PC-9 (cell line): ENCODE results near the gene KIR3DL3. TPM values are rescaled to one million over a fixed set of nuclear protein-coding genes. Genes with fewer than 3 reads are reported as not detected.
"Not testable (repeated sequence)": the region's sequence is repeated elsewhere in the genome, so short reads cannot be mapped to it uniquely, and the experiment has no call there.

Experiments used
- BruUV-seq: library from RNA; stranded (reverse); fragments of 400-500 nt; replicated peaks from 2 replicates; lab custom pipeline; 2021; lab: Mats Ljungman, UMichigan
- CTCF ChIA-PET: fragments of 300-600 bp; sonication (Branson Sonifier 250); formaldehyde crosslinking; loops from one replicate; lab custom pipeline; 2022; ENCODE audit warnings: antibody characterized with exemption; lab: Charles Lee
- POLR2A ChIA-PET: fragments of 300-600 bp; sonication (Branson Sonifier 250); formaldehyde crosslinking; loops from one replicate; lab custom pipeline; 2022; ENCODE audit warnings: antibody characterized with exemption; ENCODE audit not compliant: unreplicated experiment; lab: Charles Lee
- DNase-seq, 2 experiments: peaks; one replicate each; pipeline versions ENCODE4 v3.0.0 to v3.0.0-alpha.2; 2015 to 2022; ENCODE audit warnings: mixed read lengths in 1 of 2
- H2AFZ ChIP-seq: fragments of 200-600 bp; sonication (generic); 2 replicates; pipeline ENCODE4 v1.8.1; 2017; ENCODE audit warnings: antibody characterized with exemption
- H3F3A ChIP-seq: fragments of 200-600 bp; sonication (generic); 2 replicates; pipeline ENCODE4 v1.8.1; 2017; ENCODE audit warnings: antibody characterized with exemption, mild to moderate bottlenecking, low read depth; ENCODE audit not compliant: insufficient read depth
- H3K27ac ChIP-seq: fragments of 200-600 bp; sonication (generic); 2 replicates; pipeline ENCODE4 v1.6.1; 2016; ENCODE audit warnings: mixed run types
- H3K27me3 ChIP-seq: fragments of 200-600 bp; sonication (generic); 2 replicates; pipeline ENCODE4 v1.6.1; 2016; ENCODE audit warnings: low read depth, mixed run types; ENCODE audit not compliant: insufficient read depth
- H3K36me3 ChIP-seq: fragments of 200-600 bp; sonication (generic); 2 replicates; pipeline ENCODE4 v1.6.1; 2016; ENCODE audit warnings: low read depth, mixed run types
- H3K4me1 ChIP-seq: fragments of 200-600 bp; sonication (generic); replicated peaks from 2 replicates; pipeline ENCODE4 v1.6.1; 2016; ENCODE audit warnings: mixed run types; ENCODE audit not compliant: insufficient read depth
- H3K4me2 ChIP-seq: fragments of 200-600 bp; sonication (generic); 2 replicates; pipeline ENCODE4 v1.6.1; 2017; ENCODE audit warnings: mixed run types
- H3K4me3 ChIP-seq: fragments of 200-600 bp; sonication (generic); 2 replicates; pipeline ENCODE4 v1.6.1; 2016; ENCODE audit warnings: mixed run types
- H3K79me2 ChIP-seq: fragments of 200-600 bp; sonication (generic); 2 replicates; pipeline ENCODE4 v1.6.1; 2017; ENCODE audit warnings: low read depth, mixed run types
- H3K9me2 ChIP-seq: fragments of 200-600 bp; sonication (generic); 2 replicates; pipeline ENCODE4 v1.8.1; 2017; ENCODE audit warnings: mild to moderate bottlenecking; ENCODE audit not compliant: insufficient read depth
- H3K9me3 ChIP-seq: fragments of 200-600 bp; sonication (generic); 2 replicates; pipeline ENCODE4 v1.8.1; 2016; ENCODE audit warnings: low read depth; ENCODE audit not compliant: insufficient read depth
- H4K20me1 ChIP-seq: fragments of 200-600 bp; sonication (generic); 2 replicates; pipeline ENCODE4 v1.8.1; 2017; ENCODE audit not compliant: insufficient read depth
- intact Hi-C: fragments of 100-400 bp; cut with micrococcal nuclease; formaldehyde crosslinking; loops from one replicate; pipeline ENCODE4 v1.10.0; 2022; ENCODE audit not compliant: unreplicated experiment
- total RNA-seq: library from RNA; stranded (reverse); gene quantifications from 2 replicates; pipeline ENCODE4 v1.2.3, GENCODE V29; 2021

Gene KIR3DL3
- total RNA-seq, 1 experiment from 2014 or later, result not detected

DNA sequence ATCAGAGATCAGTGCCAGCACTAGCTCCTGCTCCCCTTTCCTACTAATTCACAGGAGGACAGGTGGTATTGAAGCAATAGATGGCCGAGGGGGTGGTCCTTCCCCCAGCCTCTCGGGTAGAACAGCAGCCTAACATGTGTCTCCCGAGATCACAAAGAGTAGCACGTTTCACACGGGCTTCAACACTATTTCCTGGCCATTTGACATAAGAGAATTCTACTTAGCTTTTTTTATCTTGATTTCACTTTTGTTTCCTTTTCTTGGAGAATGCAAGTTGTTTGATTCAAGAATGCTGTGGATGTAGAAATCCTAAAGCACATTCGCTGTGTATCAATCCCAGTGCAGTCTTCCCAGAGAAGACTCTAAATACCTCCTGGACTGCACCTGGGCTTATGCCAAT lies 26.0 kb downstream of the KIR3DL3 start:
- DNase-seq, H3K9me3 ChIP-seq, intact Hi-C loops, CTCF ChIA-PET, H3K4me2 ChIP-seq, H3K4me1 ChIP-seq, BruUV-seq, H4K20me1 ChIP-seq, POLR2A ChIA-PET, H3F3A ChIP-seq, H3K27ac ChIP-seq, H3K9me2 ChIP-seq, H3K36me3 ChIP-seq, H3K4me3 ChIP-seq, H2AFZ ChIP-seq, H3K79me2 ChIP-seq: not testable (repeated sequence)
- peaks cover 36% of the 10 kb centered on the region for H3K27me3 ChIP-seq

DNA sequence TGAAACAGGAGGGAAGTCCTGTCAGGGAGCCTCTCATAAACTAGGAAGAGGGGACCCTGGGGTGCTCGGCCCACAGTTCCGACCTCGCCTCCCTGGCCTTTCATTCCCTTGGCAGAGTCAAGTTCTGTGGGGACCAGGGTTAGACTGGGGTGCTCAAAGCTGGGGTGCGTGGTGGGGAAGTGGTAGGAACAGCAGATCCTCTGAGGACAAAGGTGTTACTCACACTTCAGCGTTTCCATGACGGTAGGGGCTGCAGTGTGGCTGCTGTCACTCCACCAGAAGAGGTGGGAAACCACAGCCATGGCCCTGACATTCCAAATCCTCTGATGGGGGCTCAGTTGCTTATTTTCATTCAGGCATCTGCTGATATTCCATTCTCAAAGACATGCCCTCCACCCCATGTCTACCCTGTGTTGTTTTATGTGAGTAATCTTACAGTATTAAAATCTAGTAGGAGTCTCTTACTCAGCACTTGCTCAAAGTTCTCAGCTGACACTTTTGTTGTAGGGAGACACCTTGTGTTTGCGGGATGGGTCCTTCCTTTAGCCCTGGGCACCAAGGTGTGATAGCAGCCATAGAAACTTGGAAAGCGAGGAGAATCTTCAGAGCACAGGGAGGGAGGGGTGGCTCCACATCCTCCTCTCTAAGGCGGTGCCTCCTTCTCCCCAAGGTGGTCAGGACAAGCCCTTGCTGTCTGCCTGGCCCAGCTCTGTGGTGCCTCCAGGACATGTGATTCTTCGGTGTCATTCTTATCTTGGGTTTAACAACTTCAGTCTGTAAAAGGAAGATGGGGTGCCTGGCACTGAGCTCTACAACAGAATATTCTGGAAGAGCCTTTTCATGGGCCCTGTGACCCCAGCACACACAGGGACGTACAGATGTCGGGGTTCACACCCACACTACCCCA lies 32.2 kb downstream of the KIR3DL3 start:
- POLR2A ChIA-PET, result not testable (repeated sequence)

DNA sequence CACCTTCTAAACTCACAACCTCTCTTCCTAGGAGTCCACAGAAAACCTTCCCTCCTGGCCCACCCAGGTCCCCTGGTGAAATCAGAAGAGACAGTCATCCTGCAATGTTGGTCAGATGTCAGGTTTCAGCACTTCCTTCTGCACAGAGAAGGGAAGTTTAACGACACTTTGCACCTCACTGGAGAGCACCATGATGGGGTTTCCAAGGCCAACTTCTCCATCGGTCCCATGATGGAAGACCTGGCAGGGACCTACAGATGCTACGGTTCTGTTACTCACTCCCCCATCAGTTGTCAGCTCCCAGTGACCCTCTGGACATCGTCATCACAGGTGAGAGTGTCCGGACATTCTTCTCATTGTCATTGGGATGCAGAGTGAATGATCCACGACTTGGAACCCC lies 34.3 kb downstream of the KIR3DL3 start:
- H2AFZ ChIP-seq, H4K20me1 ChIP-seq, H3F3A ChIP-seq, H3K4me3 ChIP-seq, CTCF ChIA-PET, H3K27ac ChIP-seq, H3K4me2 ChIP-seq, H3K36me3 ChIP-seq, H3K9me2 ChIP-seq, intact Hi-C loops, POLR2A ChIA-PET, H3K79me2 ChIP-seq, H3K9me3 ChIP-seq, BruUV-seq, H3K4me1 ChIP-seq, DNase-seq: not testable (repeated sequence)
- H3K27me3 ChIP-seq, result peaks cover 18% of the 10 kb centered on the region

More for the DNA sequence above, 32.2 kb downstream of the KIR3DL3 start:
- intact Hi-C loops, H3K27me3 ChIP-seq, CTCF ChIA-PET, DNase-seq, H4K20me1 ChIP-seq, H3F3A ChIP-seq, H3K36me3 ChIP-seq, H3K4me3 ChIP-seq, H3K9me2 ChIP-seq, H3K9me3 ChIP-seq, H3K4me2 ChIP-seq, H3K4me1 ChIP-seq, BruUV-seq, H3K27ac ChIP-seq, H3K79me2 ChIP-seq, H2AFZ ChIP-seq: not testable (repeated sequence)

DNA sequence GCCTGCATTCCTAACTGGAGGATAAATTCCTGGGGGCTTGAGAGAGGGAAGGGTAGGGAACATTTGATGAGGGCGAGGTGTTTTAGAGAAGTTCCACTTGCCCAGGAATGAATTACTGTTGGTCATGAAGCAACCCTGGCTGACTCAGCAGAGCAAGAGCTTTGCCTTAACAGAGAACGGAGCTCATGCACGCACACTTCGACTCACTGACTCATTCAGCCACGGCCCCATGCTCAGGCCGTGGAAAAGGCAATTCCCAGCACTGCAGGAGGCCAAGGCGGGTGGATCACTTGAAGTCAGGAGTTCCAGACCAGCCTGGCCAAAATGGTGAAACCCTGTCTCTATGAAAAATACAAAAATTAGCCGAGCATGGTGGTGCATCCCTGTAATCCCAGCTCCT lies 40.0 kb downstream of the KIR3DL3 start:
- H3K9me3 ChIP-seq, H4K20me1 ChIP-seq, H3K36me3 ChIP-seq, H3K27ac ChIP-seq, intact Hi-C loops, H3K4me3 ChIP-seq, POLR2A ChIA-PET, H3K9me2 ChIP-seq, BruUV-seq, H3K4me2 ChIP-seq, H2AFZ ChIP-seq, H3F3A ChIP-seq, H3K79me2 ChIP-seq, DNase-seq, CTCF ChIA-PET, H3K4me1 ChIP-seq: not testable (repeated sequence)
- peaks cover 30% of the 10 kb centered on the region for H3K27me3 ChIP-seq

GRCh38 chr19:54766464-54766863 lies 42.2 kb downstream of the KIR3DL3 start:
- H3K27ac ChIP-seq, H3K9me2 ChIP-seq, H3K4me2 ChIP-seq, H4K20me1 ChIP-seq, POLR2A ChIA-PET, H3F3A ChIP-seq, H3K4me3 ChIP-seq, H3K9me3 ChIP-seq, CTCF ChIA-PET, intact Hi-C loops, H3K79me2 ChIP-seq, DNase-seq, H3K4me1 ChIP-seq, H2AFZ ChIP-seq, H3K36me3 ChIP-seq, BruUV-seq: not testable (repeated sequence)
- H3K27me3 ChIP-seq, result peaks cover 31% of the 10 kb centered on the region

GRCh38 chr19:54769646-54770045 lies 45.4 kb downstream of the KIR3DL3 start, which contains the start of gene KIR2DL1:
Gene KIR2DL1, plus strand, starts transcription at chr19:54769793. Its CDS starts 58 bp downstream, at chr19:54769851.
- H3K9me2 ChIP-seq, BruUV-seq, intact Hi-C loops, CTCF ChIA-PET, H4K20me1 ChIP-seq, POLR2A ChIA-PET, H3K36me3 ChIP-seq, H3F3A ChIP-seq, H3K4me2 ChIP-seq, H2AFZ ChIP-seq, H3K79me2 ChIP-seq, H3K27ac ChIP-seq, H3K4me3 ChIP-seq, H3K9me3 ChIP-seq, H3K4me1 ChIP-seq, DNase-seq: not testable (repeated sequence)
- peaks cover 21% of the 10 kb centered on the region; the same call in 1 of the 2 replicates for H3K27me3 ChIP-seq

GRCh38 chr19:54770511-54770910 lies 46.3 kb downstream of the KIR3DL3 start:
- H3K9me3 ChIP-seq, H3K79me2 ChIP-seq, BruUV-seq, H3F3A ChIP-seq, DNase-seq, H4K20me1 ChIP-seq, POLR2A ChIA-PET, H2AFZ ChIP-seq, H3K4me1 ChIP-seq, H3K4me3 ChIP-seq, H3K4me2 ChIP-seq, intact Hi-C loops, H3K36me3 ChIP-seq, CTCF ChIA-PET, H3K27ac ChIP-seq, H3K9me2 ChIP-seq: not testable (repeated sequence)
- peaks cover 22% of the 10 kb centered on the region; the same call in 1 of the 2 replicates for H3K27me3 ChIP-seq
